Limb (tissue), 2 donors: ENCODE data around the gene ANKRD1.

Experiments used
- DNase-seq, 2 donors: peaks; one replicate each; pipeline ENCODE4 v3.0.0-alpha.2; 2016; ENCODE audit errors: extremely low spot score in 2 of 2

ANKRD1 gene

DNA sequence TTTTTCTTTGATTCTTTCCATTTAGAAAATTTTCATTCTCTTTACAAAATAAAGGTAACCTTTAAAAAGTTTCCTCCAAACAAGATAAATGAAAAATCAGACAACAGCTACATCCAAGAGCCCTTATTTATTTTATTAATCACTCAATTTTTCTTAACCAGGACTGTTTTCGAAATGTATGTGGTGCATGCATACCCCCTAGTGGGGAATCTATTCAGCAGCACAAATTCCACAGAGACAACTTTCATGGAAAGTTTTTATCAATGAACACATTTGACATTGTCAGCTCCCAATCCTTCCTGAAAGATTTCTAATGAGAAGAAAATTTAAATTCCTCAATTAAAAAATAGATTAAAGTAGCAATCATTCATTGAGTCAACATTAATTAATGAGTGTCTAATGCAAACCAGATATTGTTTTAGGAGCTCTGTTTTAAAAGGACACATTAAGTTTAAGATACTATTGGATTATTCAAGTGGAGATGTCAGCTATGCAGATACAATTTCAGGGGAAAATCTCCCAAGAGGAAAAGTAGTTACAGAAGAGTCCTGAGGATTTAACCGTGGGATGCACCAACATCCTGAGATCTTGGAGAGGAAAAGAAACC lies 57.9 kb downstream of the ANKRD1 start:
- DNase-seq: peak in 1 of 2 donors; percentile 53
